GM18861 (cell line): Measurements from ENCODE around the gene ARHGAP33.

Experiments used
- ATAC-seq: cut with Tn5 transposase; IDR thresholded peaks from one replicate; pipeline ENCODE4 v1.9.1; 2021; ENCODE audit not compliant: unreplicated experiment

Gene ARHGAP33

GRCh38 chr19:35739275-35740107 lies 35.9 kb upstream of the ARHGAP33 start:
- no peak for ATAC-seq

GRCh38 chr19:35740108-35740422 lies 35.3 kb upstream of the ARHGAP33 start:
- no peak for ATAC-seq

GRCh38 chr19:35740423-35741202 lies 34.8 kb upstream of the ARHGAP33 start:
- ATAC-seq = peak; percentile 42

GRCh38 chr19:35741203-35741515 lies 34.2 kb upstream of the ARHGAP33 start:
- no peak for ATAC-seq

- ATAC-seq = no peak
These were observed 33.1 kb upstream of the ARHGAP33 start, which contains the start of gene IGFLR1 for GRCh38 chr19:35742121-35742724. TSS of gene IGFLR1 (minus strand) at chr19:35742452. CDS start at chr19:35741180, 1,272 bp downstream.

GRCh38 chr19:35743640-35744429 lies 31.5 kb upstream of the ARHGAP33 start:
- no peak for ATAC-seq

- no peak for ATAC-seq
These were observed 30.7 kb upstream of the ARHGAP33 start for GRCh38 chr19:35744430-35745327.

GRCh38 chr19:35745328-35746086 lies 29.9 kb upstream of the ARHGAP33 start, which contains the start of the genes PSENEN and U2AF1L4:
TSS of gene PSENEN (plus strand) at chr19:35745651. CDS start at chr19:35745931, 280 bp downstream.
TSS of gene U2AF1L4 (minus strand) at chr19:35745418. CDS start at chr19:35745391, 27 bp downstream.
- ATAC-seq = peak; percentile 44

GRCh38 chr19:35746087-35746462 lies 29.3 kb upstream of the ARHGAP33 start:
- ATAC-seq = no peak

GRCh38 chr19:35746531-35746930 lies 28.8 kb upstream of the ARHGAP33 start:
- ATAC-seq = no peak

- peak; percentile 63 for ATAC-seq
These were observed 27.0 kb upstream of the ARHGAP33 start, which contains the start of gene LIN37 for GRCh38 chr19:35748106-35749020. TSS of gene LIN37 (plus strand) at chr19:35748576. CDS start at chr19:35748725, 149 bp downstream.

- ATAC-seq = no peak
These were observed 25.2 kb upstream of the ARHGAP33 start for GRCh38 chr19:35750167-35750566.

GRCh38 chr19:35751839-35752745 lies 23.3 kb upstream of the ARHGAP33 start:
- no peak for ATAC-seq

- ATAC-seq = no peak
These were observed 22.5 kb upstream of the ARHGAP33 start for GRCh38 chr19:35752746-35753350.

GRCh38 chr19:35753634-35754369 lies 21.6 kb upstream of the ARHGAP33 start:
- no peak for ATAC-seq
